GM19455 (cell line): ENCODE data around the gene CTAGE9.
"Not testable (repeated sequence)": the region's sequence is repeated elsewhere in the genome, so short reads cannot be mapped to it uniquely, and the experiment has no call there.

Experiments used
- ATAC-seq: cut with Tn5 transposase; IDR thresholded peaks from one replicate; pipeline ENCODE4 v1.9.1; 2021; ENCODE audit not compliant: unreplicated experiment

Gene CTAGE9

DNA sequence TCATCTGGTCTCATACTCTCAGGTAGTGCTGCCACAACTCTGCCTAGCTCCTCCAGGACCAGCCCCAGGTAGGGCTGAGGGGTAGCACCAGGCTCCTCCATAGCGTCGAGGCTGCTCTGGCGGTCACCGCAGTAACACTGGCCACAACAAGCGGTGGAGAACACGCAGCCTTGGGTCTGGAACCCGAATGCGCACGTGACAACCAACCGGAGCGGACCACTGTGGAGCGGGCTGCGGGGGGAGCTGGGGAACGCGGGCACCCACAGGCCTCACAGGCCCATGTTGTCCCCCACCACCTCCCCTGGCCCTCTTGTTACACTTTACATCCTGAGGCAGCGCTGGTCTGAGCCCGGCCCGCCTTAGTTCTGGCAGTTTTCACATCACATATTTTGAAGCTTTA, at the start of gene CTAGE9:
TSS of gene CTAGE9 (minus strand) at position 101 of the 400 bp plus-strand sequence. CDS start at position 101, 0 bp downstream.
- not testable (repeated sequence) for ATAC-seq

DNA sequence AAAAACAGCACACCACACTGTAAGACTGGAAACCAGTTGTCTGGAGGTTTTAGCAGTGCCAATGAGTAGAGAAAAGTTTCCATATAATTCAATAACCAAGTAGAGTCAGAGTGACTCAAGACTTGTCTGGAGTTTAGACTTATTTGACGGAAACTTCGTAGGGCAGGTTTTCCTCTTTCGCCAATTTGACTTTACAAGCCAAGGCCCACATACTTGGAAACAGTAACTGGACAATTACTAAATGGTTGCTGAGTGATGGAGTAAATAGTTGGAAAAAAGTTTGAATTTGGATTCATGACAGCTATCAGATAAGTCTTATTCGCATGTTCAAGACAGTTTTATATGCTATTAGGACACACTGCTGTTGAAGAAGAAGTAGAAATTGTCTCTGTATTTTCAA, 48.1 kb upstream of the CTAGE9 start:
- no peak for ATAC-seq

DNA sequence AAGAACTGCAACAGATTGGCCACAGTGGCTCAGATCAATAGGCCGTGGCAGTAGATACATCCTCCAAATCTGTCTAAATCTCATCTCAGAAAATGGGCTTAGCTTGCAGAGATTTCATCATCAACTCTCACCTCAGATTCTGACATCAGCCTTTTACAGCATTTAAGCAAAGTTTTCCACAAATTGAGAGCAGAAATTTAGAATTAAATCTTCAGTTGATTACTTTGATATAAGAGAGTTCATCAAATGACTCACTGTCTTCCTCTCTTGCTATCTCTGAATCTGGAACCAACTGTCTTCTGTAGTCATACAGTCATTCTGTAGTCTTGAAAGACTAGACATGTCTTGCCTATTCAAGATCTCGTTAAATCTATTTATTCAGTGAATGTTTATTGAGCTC, 45.2 kb upstream of the CTAGE9 start:
- no peak for ATAC-seq

GRCh38 chr6:131755597-131755996, 44.8 kb upstream of the CTAGE9 start:
- no peak for ATAC-seq

DNA sequence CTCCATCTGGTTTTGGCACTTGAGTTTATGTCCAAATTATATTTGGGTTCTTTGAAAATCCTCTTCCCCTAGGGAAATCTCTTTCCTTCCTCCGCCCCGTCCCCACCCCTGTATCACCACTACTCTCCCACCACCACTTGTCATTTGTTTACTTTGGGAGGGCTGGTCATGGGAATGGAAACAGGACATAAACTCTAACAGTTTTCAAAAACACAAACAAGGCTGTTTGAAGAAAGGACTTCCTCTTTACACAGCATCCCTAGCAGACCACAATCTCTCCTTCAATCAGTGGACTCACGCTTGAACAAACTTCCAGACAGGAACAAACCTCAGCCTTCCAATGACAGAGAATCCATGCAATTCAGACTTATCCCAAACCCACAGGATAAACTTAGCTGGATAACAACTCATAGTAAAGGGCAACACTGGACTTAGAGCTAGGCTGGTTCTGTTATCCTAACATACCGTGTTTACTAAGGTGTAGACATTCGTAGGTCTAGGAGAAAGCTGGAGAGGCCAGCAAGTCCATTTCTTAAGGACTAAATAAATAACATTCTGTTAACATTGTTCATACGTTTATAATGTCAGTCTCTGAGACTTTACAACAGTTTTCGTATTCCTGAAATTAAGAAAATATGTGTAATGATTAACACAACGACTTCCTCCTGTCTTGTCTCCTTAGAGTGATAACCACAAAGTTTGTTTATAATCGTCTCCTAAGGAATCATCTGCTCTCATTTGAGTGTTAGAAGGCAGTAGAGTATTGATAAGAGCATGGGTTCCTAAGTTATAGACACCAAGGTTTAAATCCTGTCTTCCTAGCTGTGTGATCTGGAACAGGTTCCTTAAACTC, 44.1 kb upstream of the CTAGE9 start:
- no peak for ATAC-seq

DNA sequence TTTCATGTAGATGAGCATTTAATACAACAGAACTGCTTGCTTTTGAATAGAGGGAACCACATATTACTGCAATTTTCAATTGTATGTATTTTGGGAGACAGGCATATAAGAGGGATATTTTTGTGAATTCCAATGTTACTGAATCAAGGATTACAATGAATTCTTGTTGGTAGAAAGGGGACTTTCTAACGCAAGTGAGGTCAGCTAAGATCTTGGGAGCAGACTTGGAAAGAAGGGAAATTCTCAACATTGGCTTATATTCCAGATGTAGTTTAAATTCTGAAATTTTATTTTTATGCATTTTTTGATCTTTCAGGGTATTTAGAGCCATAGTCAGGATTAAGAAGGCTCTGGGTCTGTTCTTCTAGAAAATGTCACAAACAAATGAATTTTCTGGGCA, 43.3 kb upstream of the CTAGE9 start:
- no peak for ATAC-seq

GRCh38 chr6:131751012-131751715, 40.3 kb upstream of the CTAGE9 start:
- ATAC-seq: not testable (repeated sequence)

GRCh38 chr6:131749023-131749422, 38.2 kb upstream of the CTAGE9 start:
- ATAC-seq: no peak

- ATAC-seq: no peak
These were observed 37.1 kb upstream of the CTAGE9 start for GRCh38 chr6:131747821-131748353.

GRCh38 chr6:131745476-131745875, 34.7 kb upstream of the CTAGE9 start:
- ATAC-seq: no peak

GRCh38 chr6:131744432-131745287, 33.8 kb upstream of the CTAGE9 start:
- no peak for ATAC-seq

DNA sequence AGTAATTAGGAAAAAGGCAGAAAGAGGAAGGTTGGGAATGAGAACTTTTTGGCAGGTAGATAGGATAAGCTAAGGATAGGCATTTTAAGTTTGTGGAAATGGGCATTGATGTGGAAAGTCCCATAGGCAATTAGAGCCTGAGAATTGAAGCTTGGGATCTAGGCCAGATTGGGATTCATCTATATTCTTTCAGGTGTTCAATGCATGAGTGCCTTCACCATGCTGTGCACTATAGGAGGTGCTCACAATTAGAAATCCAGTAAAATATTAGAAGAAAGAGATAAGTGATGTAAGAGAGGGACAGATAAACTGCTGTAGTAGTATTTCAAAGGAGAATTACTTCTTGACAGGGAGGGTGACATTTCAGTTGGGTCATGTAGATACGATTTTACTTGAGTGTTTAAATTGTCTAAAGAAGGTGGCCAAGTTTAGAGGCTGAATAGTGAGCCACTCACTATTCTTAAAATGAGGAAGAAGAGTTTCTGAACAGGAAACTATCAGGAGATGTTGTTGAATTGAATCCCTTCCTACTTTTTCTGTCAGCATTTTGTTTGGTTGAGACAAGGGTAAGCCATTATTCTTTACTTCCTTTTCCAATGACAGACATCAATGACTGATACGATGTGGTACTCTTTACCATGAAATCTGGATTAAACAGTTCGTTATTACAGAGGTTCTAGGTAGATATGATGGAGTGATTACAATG, 31.0 kb upstream of the CTAGE9 start:
- no peak for ATAC-seq

DNA sequence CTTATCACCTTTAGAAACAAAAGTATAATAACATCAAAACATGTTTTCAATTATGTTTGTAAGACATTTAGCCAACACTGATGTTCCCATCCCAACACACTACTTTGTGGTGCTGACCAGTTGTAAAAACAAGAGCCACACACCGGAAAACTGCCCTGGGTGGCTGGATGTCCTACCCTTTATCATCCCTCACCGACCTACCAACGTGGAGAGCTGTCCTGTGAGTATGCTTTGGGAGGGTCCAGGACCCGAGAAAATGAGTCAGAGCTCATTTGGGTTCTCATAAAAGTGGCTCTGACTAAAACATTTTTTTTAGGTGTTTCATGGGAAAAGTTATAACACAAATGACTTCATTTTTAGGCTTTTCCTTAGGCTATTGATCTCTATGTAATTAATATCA, 29.3 kb upstream of the CTAGE9 start:
- no peak for ATAC-seq

GRCh38 chr6:131739136-131739535, 28.3 kb upstream of the CTAGE9 start:
- ATAC-seq: no peak

- ATAC-seq: no peak
These were observed 26.0 kb upstream of the CTAGE9 start for GRCh38 chr6:131736811-131737210.

DNA sequence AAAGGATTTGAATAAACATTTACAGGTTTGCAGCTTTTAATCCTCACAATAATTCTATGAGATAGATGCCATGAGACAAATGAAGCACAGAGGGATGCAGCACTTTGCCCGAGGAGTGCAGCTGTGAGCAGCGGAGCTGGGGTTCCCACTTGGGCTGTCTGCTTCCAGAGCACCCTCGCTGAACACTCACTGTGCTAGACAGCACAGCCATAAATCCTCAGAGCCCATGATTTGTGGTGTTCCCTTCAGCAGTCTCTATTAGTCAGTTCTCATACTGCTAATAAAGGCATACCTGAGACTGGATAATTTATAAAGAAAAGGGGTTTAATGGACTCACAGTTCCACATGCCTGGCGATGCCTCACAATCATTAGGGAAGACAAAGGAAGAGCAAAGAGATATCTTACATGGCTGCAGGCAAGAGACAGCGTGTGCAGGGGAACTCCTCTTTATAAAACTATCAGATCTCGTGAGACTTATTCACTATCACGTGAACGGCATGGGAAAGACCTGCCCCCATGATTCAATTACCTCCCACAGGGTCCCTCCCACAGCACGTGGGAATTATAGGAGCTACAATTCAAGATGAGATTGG, 25.3 kb upstream of the CTAGE9 start:
- no peak for ATAC-seq

DNA sequence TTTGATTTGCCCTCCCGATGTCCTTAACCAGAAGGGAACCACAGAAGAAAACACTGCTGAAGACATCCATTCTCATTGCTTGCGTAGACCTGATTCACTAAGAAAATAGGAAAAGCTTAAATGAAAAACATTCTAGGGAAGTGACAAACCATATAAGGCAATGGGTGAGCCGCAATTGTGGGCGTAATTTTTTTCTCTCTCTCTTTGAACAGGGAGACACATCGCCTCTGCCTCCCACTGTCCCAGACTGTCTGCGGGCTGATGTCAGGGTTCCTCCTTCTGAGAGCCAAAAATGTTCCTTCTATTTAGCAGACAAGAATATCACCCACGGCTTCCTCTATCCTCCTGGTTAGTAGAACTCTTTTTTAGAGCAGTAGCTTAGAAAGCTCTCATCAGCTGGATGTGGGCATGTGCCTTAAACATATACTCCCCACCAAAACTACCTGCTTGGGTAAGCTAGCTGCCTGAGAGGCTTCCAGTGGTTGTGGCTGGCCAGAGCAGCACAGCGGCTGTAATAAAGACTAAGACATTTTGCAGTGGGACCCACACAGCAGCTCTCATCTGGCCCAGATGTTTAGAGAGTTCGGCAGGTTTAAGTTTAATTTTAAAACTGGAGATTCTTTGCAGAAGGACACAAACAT, 22.7 kb upstream of the CTAGE9 start:
- no peak for ATAC-seq

DNA sequence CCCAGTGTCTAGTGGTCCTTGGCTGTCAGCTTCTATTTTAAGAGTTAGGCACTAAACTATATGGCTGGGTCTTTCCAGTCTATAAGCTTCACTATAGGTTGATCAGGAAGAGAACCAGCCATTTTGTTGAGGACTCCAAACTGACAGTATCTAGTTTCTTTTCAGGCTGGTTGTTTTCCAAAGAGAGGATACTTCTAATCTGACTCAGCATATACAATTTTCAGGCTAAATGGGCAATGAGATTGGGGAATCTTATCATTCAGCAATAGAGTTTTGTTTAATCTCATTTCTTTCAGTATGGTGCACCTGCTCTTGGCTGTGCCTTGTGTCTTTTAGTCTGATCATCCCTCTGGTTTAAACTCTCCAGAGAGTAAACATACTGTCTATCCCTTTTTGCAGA, 20.4 kb upstream of the CTAGE9 start:
- no peak for ATAC-seq

DNA sequence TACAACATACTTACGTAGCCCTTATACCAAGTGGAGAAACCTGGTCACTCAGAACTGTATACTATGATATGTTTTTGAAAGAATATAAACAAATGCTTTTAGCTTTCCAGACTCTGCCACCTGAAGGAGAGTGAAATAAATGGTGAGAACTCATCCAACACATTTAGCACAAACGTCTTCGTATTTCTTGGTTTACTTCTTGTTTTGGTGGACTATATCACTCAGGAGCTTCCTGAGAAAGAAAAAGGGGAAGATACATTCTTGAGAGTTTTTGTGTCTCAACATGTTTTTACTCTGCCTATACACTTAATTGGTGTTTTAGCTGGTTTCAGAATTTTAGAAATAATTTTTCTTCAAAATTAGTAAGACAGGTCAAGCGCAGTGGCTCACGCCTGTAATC, 19.4 kb upstream of the CTAGE9 start:
- ATAC-seq: no peak

- no peak for ATAC-seq
These were observed 18.7 kb upstream of the CTAGE9 start for GRCh38 chr6:131729550-131729949.
